HepG2 (cell line): ENCODE data around the gene TMEM41A. TPM values are rescaled to one million over a fixed set of nuclear protein-coding genes. Genes with fewer than 3 reads are reported as not detected.

Experiments used
- ATAC-seq: fragments of 200-7000 bp; cut with Tn5 transposase; 3 replicates; pipeline ENCODE4 v1.9.1; 2020; ENCODE audit warnings: mild to moderate bottlenecking, moderate library complexity
- BruUV-seq: library from RNA; stranded (reverse); fragments of 400-500 nt; replicated peaks from 2 replicates; lab custom pipeline; 2021; lab: Mats Ljungman, UMichigan
- CTCF ChIA-PET: fragments of 300-600 bp; formaldehyde crosslinking; extraction: SDS; loops from one replicate; lab custom pipeline; 2021; ENCODE audit warnings: low total read pairs, inconsistent platforms, low intra/inter-chr PET ratio; lab: Yijun Ruan, JAX
- POLR2A ChIA-PET: fragments of 350-600 bp; sonication (Branson Sonifier 250); formaldehyde crosslinking; loops from one replicate; lab custom pipeline; 2020; ENCODE audit warnings: antibody characterized with exemption, inconsistent platforms; lab: Yijun Ruan, JAX
- DNase-seq: peaks from one replicate; pipeline ENCODE4 v3.0.0-alpha.2; 2015; ENCODE audit warnings: low spot score
- FAIRE-seq: peaks from 3 replicates; lab custom pipeline; 2011; peaks lifted over from hg19 to GRCh38; lab: Jason Lieb, UNC
- H2AFZ ChIP-seq: one replicate; pipeline ENCODE4 v1.6.1; 2011; ENCODE audit warnings: low read length, inconsistent platforms
- H3K27ac ChIP-seq: fragments of 300-600 bp; 3 replicates; pipeline ENCODE4 v1.8.0; 2011; ENCODE audit warnings: mixed run types, mild to moderate bottlenecking, mixed read lengths, low read length, inconsistent platforms; ENCODE audit not compliant: insufficient read depth; ENCODE audit errors: extremely low read length
- H3K27me3 ChIP-seq, 2 experiments: fragments of 200-600 bp in 1 of 2; 2 replicates in 1 of 2; 3 replicates in 1 of 2; pipeline versions ENCODE4 v1.6.0 to v1.8.0; 2011; ENCODE audit warnings: low read length in 2 of 2, mild to moderate bottlenecking in 2 of 2, moderate library complexity in 2 of 2, inconsistent platforms in 1 of 2; ENCODE audit not compliant: insufficient read depth in 2 of 2, control insufficient read depth in 1 of 2
- H3K36me3 ChIP-seq, 2 experiments: fragments of 200-600 bp in 1 of 2; replicated peaks in 1 of 2; 2 replicates in 1 of 2; 3 replicates in 1 of 2; pipeline versions ENCODE4 v1.5.1 to v1.8.0; 2011; ENCODE audit warnings: low read length in 2 of 2, inconsistent platforms in 1 of 2; ENCODE audit not compliant: insufficient read depth in 2 of 2, control insufficient read depth in 1 of 2
- H3K4me1 ChIP-seq: 2 replicates; pipeline ENCODE4 v1.5.1; 2012; ENCODE audit warnings: low read length, inconsistent platforms; ENCODE audit not compliant: insufficient read depth
- H3K4me2 ChIP-seq: 2 replicates; pipeline ENCODE4 v1.6.0; 2011; ENCODE audit warnings: low read depth, low read length, inconsistent platforms
- H3K4me3 ChIP-seq, 3 experiments: fragments of 200-600 bp in 1 of 3; sonication (generic), shearing (Covaris generic) in 1 of 3; replicated peaks in 1 of 3; 2 replicates each; pipeline ENCODE4 v1.5.1; 2011 to 2016; ENCODE audit warnings: low read length in 3 of 3, inconsistent platforms in 2 of 3, low read depth in 2 of 3, mild to moderate bottlenecking in 2 of 3, control low read depth in 1 of 3, mixed read lengths in 1 of 3; ENCODE audit not compliant: insufficient read depth in 1 of 3
- H3K79me2 ChIP-seq: one replicate; pipeline ENCODE4 v1.6.1; 2011; ENCODE audit warnings: low read length, inconsistent platforms; ENCODE audit not compliant: insufficient read depth
- H3K9ac ChIP-seq: 2 replicates; pipeline ENCODE4 v1.6.0; 2011; ENCODE audit warnings: mild to moderate bottlenecking, low read depth, low read length, inconsistent platforms; ENCODE audit not compliant: insufficient read depth
- H3K9me3 ChIP-seq: 2 replicates; pipeline ENCODE4 v1.5.1; 2012; ENCODE audit warnings: mild to moderate bottlenecking, low read length
- H4K20me1 ChIP-seq: 2 replicates; pipeline ENCODE4 v1.6.0; 2011; ENCODE audit warnings: inconsistent platforms, mild to moderate bottlenecking, low read length, moderate library complexity; ENCODE audit not compliant: insufficient read depth
- ATF4 ChIP-seq, 2 experiments: fragments of 450-650 bp in 1 of 2; sonication (generic) in 1 of 2; formaldehyde crosslinking; IDR thresholded peaks; 2 replicates each; pipeline versions ENCODE4 v1.5.0 to v1.8.0; 2020 to 2022; ENCODE audit warnings: mild to moderate bottlenecking in 1 of 2, missing genetic modification reagents in 1 of 2
- CTCF ChIP-seq: sonication (generic); formaldehyde crosslinking; IDR thresholded peaks from 2 replicates; pipeline ENCODE4 v1.5.0; 2020; ENCODE audit warnings: mild to moderate bottlenecking, missing genetic modification reagents, moderate library complexity
- EZH2 ChIP-seq: conservative IDR thresholded peaks from 2 replicates; pipeline ENCODE4 v1.6.1; 2012; ENCODE audit warnings: mild to moderate bottlenecking, low read depth, low read length, moderate library complexity
- HMGXB4 ChIP-seq, 2 experiments: sonication (generic) in 1 of 2; formaldehyde crosslinking in 1 of 2; IDR thresholded peaks; 2 replicates each; pipeline versions ENCODE4 v1.4.0 to v1.6.1; 2018 to 2020; ENCODE audit warnings: missing genetic modification reagents in 2 of 2, borderline replicate concordance in 1 of 2, low read depth in 1 of 2, mild to moderate bottlenecking in 1 of 2, missing biosample characterization in 1 of 2
- IRX3 ChIP-seq: sonication (generic); formaldehyde crosslinking; IDR thresholded peaks from 2 replicates; pipeline ENCODE4 v1.8.1; 2023; ENCODE audit warnings: mild to moderate bottlenecking, low read depth, missing genetic modification reagents, borderline replicate concordance
- SKIL ChIP-seq: sonication (generic); formaldehyde crosslinking; IDR thresholded peaks from 2 replicates; pipeline ENCODE4 v1.8.0; 2022; ENCODE audit warnings: missing genetic modification reagents, mild to moderate bottlenecking, moderate library complexity, borderline replicate concordance
- SNAI1 ChIP-seq: sonication (generic); formaldehyde crosslinking; IDR thresholded peaks from 2 replicates; pipeline ENCODE4 v1.5.0; 2020; ENCODE audit warnings: mild to moderate bottlenecking, missing genetic modification reagents, borderline replicate concordance
- U2AF1 ChIP-seq: fragments of 200-400 bp; formaldehyde crosslinking; optimal IDR thresholded peaks from 2 replicates; pipeline ENCODE3; 2017; ENCODE audit warnings: mild to moderate bottlenecking, low read depth, low read length
- ZBTB34 ChIP-seq: sonication (generic); formaldehyde crosslinking; IDR thresholded peaks from 2 replicates; pipeline ENCODE4 v1.8.0; 2022; ENCODE audit warnings: mild to moderate bottlenecking, missing genetic modification reagents
- ZNF567 ChIP-seq: sonication (generic); formaldehyde crosslinking; IDR thresholded peaks from 2 replicates; pipeline ENCODE4 v1.8.1; 2023; ENCODE audit warnings: mild to moderate bottlenecking, missing genetic modification reagents, borderline replicate concordance
- ZNF589 ChIP-seq: sonication (generic); formaldehyde crosslinking; conservative IDR thresholded peaks from 2 replicates; pipeline ENCODE4 v1.8.0; 2022; ENCODE audit warnings: mild to moderate bottlenecking, moderate library complexity, missing genetic modification reagents
- ZNF740 ChIP-seq: sonication (generic); formaldehyde crosslinking; IDR thresholded peaks from 2 replicates; pipeline ENCODE4 v1.4.0; 2020; ENCODE audit warnings: missing genetic modification reagents
- whole genome bisulfite sequencing: methylation state at CpG from one replicate; pipeline ENCODE4 v1.1.6; 2017; ENCODE audit warnings: low lambda C conversion rate; 5-methylcytosine and 5-hydroxymethylcytosine counted together
- in situ Hi-C: cut with HindIII; loops from 2 replicates; pipeline ENCODE4 v1.10.0; 2017; ENCODE audit warnings: low pct_unique_long_range_greater_than_20kb; ENCODE audit not compliant: extremely low pct_ligation_motif_present
- intact Hi-C: fragments of 100-400 bp; cut with micrococcal nuclease; formaldehyde crosslinking; loops from one replicate; pipeline ENCODE4 v1.10.0; 2022; ENCODE audit not compliant: unreplicated experiment
- polyA plus RNA-seq, 8 experiments: library from polyadenylated mRNA; depleted of rRNA in 3 of 8; stranded (reverse) in 7 of 8; unstranded in 1 of 8; fragments of >200 nt; fragmentation: Illumina TruSeq in 4 of 8; extraction: Trizol in 4 of 8; gene quantifications; 2 replicates each; pipeline versions ENCODE4 v1.2.1 to v1.2.3, GENCODE V29; 2011 to 2016; ENCODE audit warnings: low read depth in 4 of 8, missing spikeins in 1 of 8, mixed read lengths in 1 of 8; ENCODE audit not compliant: insufficient read depth in 1 of 8
- total RNA-seq, 5 experiments: library from RNA; depleted of rRNA; stranded (reverse); fragments of >200 nt; fragmentation: Illumina TruSeq; extraction: Trizol; gene quantifications; 2 replicates each; pipeline ENCODE4 v1.2.3, GENCODE V29; 2016; ENCODE audit warnings: low read depth in 1 of 5

Gene TMEM41A
- total and polyA plus RNA-seq, 2 of the 13 experiments (the other 11 are each of a cell fraction or from before 2014, with no cell fraction given), result 30.0 to 40.0 TPM

GRCh38 chr3:185528532-185528931 lies 29.7 kb upstream of the TMEM41A start:
- Histone ChIP-seq H3K27me3 (0 out of 5 replicates have a peak, but pooled peaks cover 0 to 3% of the 10 kb centered on the region in 2 experiments), H2AFZ (no peak overlapping the region), H3K4me3 (no peak overlapping the region), H3K9ac (no peak overlapping the region), H3K4me2 (no peak overlapping the region), H3K79me2 (no peaks in the 10 kb centered on the region), H3K4me1 (peaks cover 6% of the 10 kb centered on the region; the same call in 1 of the 2 replicates), H3K36me3 (no peaks in the 10 kb centered on the region), H3K9me3 (no peaks in the 10 kb centered on the region), H4K20me1 (no peaks in the 10 kb centered on the region), H3K27ac (no peak overlapping the region)
- FAIRE-seq (no peak), ATAC-seq (peak; percentile 50; the same call in 2 of the 3 replicates), DNase-seq (no peak)
- in situ Hi-C loops, result no loop called here
- WGBS, result 26% methylated on average over 6 of the region's 6 CpGs
- no TSS peak for BruUV-seq
- ChIA-PET CTCF (no interaction called here), POLR2A (no interaction called here)
- intact Hi-C loops, result no loop called here
- TF ChIP-seq ZNF740 (CRISPR knock-in tag) (no peak), ZBTB34 (CRISPR knock-in tag) (no peak), HMGXB4 (CRISPR knock-in tag; IDR thresholded peaks at IDR 0.05; ENCODE audit: borderline replicate concordance in 1 of 2, low read depth in 1 of 2) (no peak), CTCF (CRISPR knock-in tag) (no peak), ZNF589 (CRISPR knock-in tag) (no peak), IRX3 (CRISPR knock-in tag) (no peak), SKIL (CRISPR knock-in tag) (no peak), ATF4 (CRISPR knock-in tag; IDR thresholded peaks at IDR 0.05) (no peak), SNAI1 (CRISPR knock-in tag) (no peak), ZNF567 (CRISPR knock-in tag) (no peak), U2AF1 (no peak), EZH2 (no peak)
